GM12864 (cell line): ENCODE data around the gene SEC14L5.

Source experiments
- DNase-seq: peaks from one replicate; pipeline ENCODE4 v3.0.0-alpha.2; 2011; ENCODE audit warnings: low read depth
- H3K4me3 ChIP-seq: 2 replicates; pipeline ENCODE4 v1.5.1; 2011; ENCODE audit warnings: mild to moderate bottlenecking, low read depth, low read length, control low read depth
- TF ChIP-seq, protein P1 (sequence below): IDR thresholded peaks from 2 replicates; pipeline ENCODE4 v1.5.1; 2011; ENCODE audit warnings: low read depth, mild to moderate bottlenecking, moderate library complexity, low read length, control low read depth, inconsistent platforms; ENCODE audit errors: missing control alignments

Gene SEC14L5

DNA sequence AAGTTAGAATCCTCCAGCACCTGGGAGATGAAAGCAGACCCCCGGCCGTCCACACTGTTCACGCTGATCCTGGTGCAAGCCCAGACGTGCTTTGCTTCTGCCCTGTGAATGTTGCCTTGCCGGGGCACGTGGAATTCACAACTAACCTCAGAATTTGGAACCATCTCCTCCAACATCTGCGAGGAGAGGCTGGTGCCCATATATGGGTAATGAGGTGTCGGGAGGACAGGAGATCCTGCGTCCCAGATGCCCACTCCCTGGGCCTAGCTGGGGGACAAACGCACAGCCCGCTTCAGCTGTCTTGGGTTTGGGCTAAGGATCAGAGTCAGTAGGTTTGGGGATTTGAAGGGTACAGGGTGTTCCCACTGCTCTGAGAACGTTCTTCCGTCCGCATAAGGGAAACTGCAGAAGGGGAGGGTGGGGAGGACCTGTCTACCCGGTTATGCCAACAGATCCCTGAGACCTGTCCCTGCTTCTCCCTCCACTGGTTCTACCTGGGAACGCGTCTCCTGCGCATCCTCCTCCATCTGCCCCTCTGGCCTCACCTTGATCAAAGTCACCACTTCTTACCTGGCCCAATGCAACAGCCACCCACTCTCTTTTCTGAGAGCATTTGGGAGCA is 35.3 kb upstream of the SEC14L5 start:
- no peak overlapping the region for H3K4me3 ChIP-seq
- TF ChIP-seq, protein P1, sequence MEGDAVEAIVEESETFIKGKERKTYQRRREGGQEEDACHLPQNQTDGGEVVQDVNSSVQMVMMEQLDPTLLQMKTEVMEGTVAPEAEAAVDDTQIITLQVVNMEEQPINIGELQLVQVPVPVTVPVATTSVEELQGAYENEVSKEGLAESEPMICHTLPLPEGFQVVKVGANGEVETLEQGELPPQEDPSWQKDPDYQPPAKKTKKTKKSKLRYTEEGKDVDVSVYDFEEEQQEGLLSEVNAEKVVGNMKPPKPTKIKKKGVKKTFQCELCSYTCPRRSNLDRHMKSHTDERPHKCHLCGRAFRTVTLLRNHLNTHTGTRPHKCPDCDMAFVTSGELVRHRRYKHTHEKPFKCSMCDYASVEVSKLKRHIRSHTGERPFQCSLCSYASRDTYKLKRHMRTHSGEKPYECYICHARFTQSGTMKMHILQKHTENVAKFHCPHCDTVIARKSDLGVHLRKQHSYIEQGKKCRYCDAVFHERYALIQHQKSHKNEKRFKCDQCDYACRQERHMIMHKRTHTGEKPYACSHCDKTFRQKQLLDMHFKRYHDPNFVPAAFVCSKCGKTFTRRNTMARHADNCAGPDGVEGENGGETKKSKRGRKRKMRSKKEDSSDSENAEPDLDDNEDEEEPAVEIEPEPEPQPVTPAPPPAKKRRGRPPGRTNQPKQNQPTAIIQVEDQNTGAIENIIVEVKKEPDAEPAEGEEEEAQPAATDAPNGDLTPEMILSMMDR = no peak
- no peak for DNase-seq

DNA sequence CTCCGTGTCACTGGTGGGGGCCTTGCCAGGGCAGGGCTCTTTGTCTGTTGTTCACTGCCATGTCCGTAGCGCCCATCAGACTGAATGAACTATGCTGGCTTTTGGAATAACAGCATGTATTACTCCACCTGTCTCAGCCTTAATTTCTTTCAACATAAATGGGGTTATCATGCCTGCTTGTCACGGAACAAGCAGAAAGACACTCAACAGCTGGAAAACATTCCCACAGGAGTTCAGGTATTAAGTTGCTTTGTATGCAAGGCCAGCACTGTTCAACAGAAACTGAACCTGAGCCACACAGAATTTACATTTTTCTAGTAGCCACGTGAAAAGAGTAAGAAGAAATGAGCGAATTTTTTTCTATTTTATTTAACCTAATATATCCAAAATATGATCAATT is 34.3 kb upstream of the SEC14L5 start:
- H3K4me3 ChIP-seq = no peak overlapping the region
- no peak for DNase-seq
- TF ChIP-seq, protein P1 = no peak

DNA sequence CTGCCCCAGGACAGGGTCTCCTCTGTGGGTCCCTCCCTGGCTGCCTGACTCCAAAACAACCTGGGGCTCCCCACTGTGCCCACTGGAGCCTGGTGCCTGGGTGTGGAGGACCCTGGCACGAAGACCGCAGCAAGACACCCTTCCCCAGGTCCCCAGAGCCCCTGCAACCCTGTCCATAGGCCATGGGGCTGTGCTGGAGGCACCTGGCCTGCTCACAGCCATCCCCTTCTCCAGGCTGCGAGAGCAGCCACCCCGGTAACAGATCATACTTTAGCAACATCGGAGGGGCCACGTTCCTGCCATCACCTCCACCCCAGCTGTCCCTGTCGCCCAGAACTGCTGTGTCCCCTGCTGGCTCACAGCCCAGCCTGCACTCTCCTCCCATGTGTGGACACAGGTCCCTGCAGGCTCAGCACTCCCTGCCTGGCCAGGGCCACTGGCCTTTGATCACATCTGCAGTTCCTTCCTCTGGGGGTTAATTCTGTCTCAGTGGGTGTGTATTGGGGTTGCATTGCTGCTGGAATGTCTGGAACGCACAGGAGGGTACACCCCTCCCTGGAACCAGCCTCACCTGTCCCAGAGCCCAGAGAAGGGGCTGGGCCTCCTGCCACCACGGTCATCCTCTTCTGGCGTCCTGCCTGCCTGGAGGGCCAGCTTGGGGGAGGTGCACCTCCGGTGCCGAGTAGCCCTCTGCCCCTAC is 33.4 kb upstream of the SEC14L5 start:
- DNase-seq = no peak
- H3K4me3 ChIP-seq = no peak overlapping the region
- TF ChIP-seq, protein P1 = no peak

DNA sequence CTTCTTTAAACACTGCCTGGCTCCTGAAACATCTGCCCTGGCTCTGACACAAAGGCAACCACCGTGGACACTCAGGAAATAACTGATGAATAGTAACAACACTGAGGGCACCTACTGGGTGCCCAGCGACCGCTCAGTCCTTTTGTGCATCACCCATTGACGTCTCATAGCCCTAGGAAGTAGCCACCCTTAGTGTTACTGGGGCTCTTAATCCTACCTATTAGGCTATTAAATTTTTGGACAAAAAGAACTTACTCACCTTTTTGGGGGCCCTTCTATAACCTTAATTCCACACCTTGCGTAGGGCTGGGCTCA is 32.9 kb upstream of the SEC14L5 start:
- TF ChIP-seq, protein P1 = no peak
- DNase-seq = no peak
- no peak overlapping the region for H3K4me3 ChIP-seq

DNA sequence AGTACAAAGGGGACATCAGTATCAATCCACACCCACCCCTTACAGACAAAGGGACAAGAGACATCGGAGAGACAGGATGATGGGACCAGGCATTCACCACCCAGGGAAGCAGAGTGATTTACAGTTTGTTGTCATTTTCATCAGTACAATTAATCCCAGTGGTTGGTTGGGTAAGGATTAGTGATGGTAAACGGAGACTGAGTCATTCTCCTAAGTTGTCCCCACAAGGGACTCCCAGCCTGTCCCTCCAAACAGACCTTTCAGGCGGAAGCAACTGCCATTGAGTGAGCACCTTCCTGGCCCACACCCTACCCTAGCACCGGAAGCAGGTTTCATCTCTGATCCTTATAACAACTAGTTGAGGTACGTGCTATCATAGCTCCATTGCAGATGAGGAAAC is 32.3 kb upstream of the SEC14L5 start:
- no peak overlapping the region for H3K4me3 ChIP-seq
- TF ChIP-seq, protein P1 = no peak
- no peak for DNase-seq

DNA sequence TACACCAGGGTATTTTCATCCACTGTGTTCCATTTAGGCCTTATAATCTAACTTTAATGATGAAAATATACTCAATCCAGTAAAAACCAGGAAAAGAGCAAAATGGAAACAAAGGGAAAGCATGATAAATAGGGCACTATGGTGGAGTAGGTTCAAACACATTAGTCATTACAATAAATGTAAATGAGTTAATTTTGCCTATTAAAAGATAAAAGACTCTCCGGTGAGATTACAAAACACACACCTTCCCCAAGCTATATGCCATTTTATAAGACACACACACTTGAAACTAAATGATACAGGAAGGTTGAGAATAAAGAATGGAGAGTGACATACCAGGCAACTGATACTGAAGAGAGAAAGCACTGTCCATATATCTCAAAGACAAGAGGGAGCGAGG is 31.2 kb upstream of the SEC14L5 start:
- H3K4me3 ChIP-seq = no peak overlapping the region
- no peak for DNase-seq
- TF ChIP-seq, protein P1 = no peak

DNA sequence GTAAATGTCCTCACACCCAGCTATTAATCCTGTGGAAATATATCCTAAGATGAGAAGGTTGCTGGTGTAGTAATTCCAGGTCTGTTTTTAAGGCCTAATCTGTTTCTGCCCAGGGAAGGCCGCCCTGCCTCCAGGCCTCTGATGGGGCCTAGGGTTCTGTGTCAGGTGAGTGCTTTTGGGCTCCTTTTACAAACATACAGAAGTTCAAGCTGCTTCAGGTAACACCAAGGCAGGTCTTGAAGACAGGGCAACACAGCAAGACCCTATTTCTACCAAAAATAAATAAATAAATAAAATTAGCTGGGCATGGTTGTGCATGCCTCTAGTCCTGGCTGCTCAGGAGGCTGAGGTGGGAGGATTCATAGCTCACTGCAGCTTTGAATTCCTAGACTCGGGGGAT is 30.5 kb upstream of the SEC14L5 start:
- no peak for DNase-seq
- no peak overlapping the region for H3K4me3 ChIP-seq
- TF ChIP-seq, protein P1 = no peak
